ENCODE measurements around the gene LRRN2. TPM values are rescaled to one million over a fixed set of nuclear protein-coding genes. Genes with fewer than 3 reads are reported as not detected.

Gene LRRN2
- total and polyA plus RNA-seq, 9 of the 15 experiments (the other 6 are each of a cell fraction or from before 2014, with no cell fraction given), result 0.05 TPM; not detected in 8

DNA sequence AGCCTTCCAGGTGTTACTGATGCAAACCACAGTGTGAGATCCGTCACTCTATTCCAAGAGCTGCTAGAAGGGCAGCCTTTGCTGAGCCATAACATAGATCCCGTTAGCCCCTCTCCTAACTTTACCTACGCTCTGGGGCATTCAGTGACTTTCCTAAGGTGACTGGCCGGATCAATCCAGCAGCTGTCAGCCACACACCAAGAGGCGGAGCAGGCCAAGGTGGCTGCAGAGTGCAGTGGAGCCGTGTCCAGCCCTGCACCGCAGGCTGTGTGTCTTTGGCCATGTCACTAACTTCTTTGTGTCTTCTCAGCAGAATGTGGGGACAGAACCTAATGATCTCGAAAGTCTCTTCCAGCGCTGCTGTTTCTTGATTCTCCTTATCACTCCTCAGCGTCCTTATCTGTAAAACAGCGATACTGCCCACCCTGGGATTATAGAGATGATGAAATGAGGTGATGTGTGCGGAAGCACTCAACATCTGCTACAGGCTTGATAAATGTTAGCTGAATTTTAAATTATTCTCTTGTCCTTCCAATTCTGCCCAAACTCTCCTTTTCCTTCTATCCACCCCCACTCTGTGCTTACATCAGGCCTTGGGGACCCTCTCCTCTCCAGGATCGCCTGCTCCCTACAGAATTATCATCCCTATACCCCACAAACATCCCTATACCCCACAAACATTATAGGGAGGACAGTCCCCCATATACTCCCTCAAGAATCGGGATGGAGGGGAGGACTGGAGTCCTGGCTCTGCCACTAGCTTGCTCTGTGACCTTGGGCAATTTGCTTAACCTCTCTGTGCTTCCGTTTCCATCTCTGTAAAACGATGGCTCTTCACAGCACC, 25.8 kb upstream of the LRRN2 start (continued):
- TF ChIP-seq L3MBTL2 (IDR thresholded peaks at IDR 0.05) (peak; percentile 52), BACH1 (tag; IDR thresholded peaks at IDR 0.05) (no peak), ZNF324 (CRISPR knock-in tag; IDR thresholded peaks at IDR 0.05) (no peak)
- TF ChIP-seq, protein P1, sequence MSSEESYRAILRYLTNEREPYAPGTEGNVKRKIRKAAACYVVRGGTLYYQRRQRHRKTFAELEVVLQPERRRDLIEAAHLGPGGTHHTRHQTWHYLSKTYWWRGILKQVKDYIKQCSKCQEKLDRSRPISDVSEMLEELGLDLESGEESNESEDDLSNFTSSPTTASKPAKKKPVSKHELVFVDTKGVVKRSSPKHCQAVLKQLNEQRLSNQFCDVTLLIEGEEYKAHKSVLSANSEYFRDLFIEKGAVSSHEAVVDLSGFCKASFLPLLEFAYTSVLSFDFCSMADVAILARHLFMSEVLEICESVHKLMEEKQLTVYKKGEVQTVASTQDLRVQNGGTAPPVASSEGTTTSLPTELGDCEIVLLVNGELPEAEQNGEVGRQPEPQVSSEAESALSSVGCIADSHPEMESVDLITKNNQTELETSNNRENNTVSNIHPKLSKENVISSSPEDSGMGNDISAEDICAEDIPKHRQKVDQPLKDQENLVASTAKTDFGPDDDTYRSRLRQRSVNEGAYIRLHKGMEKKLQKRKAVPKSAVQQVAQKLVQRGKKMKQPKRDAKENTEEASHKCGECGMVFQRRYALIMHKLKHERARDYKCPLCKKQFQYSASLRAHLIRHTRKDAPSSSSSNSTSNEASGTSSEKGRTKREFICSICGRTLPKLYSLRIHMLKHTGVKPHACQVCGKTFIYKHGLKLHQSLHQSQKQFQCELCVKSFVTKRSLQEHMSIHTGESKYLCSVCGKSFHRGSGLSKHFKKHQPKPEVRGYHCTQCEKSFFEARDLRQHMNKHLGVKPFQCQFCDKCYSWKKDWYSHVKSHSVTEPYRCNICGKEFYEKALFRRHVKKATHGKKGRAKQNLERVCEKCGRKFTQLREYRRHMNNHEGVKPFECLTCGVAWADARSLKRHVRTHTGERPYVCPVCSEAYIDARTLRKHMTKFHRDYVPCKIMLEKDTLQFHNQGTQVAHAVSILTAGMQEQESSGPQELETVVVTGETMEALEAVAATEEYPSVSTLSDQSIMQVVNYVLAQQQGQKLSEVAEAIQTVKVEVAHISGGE (CRISPR knock-in tag; IDR thresholded peaks at IDR 0.05), result peak in 1 of 3 experiments; percentile 63; a peak in 1 of 6 replicates

Measured in K562 (cell line).